B cell (primary cell): ENCODE data around the gene DOCK7. TPM values are rescaled to one million over a fixed set of nuclear protein-coding genes. Genes with fewer than 3 reads are reported as not detected.
A peak's percentile ranks its signal among the peaks of the same experiment; 100 is the strongest.

ENCODE experiments used
- ATAC-seq: fragments of 200-7000 bp; cut with Tn5 transposase; one replicate; pipeline ENCODE4 v1.10.0; 2021; ENCODE audit warnings: low read depth, mild to moderate bottlenecking, moderate number of reproducible peaks, moderate library complexity
- CTCF ChIA-PET: fragments of 350-600 bp; sonication (Branson Sonifier 250); formaldehyde crosslinking; loops from one replicate; lab custom pipeline; 2021; ENCODE audit warnings: antibody characterized with exemption, inconsistent platforms; lab: Charles Lee
- POLR2A ChIA-PET: fragments of 350-600 bp; sonication (Branson Sonifier 250); formaldehyde crosslinking; loops from one replicate; lab custom pipeline; 2021; ENCODE audit warnings: antibody characterized with exemption; lab: Charles Lee
- DNase-seq: peaks from one replicate; pipeline ENCODE4 v3.0.0; 2013
- H2AFZ ChIP-seq: 2 replicates; pipeline ENCODE4 v1.6.1; 2012; ENCODE audit warnings: mild to moderate bottlenecking, low read depth, low read length; ENCODE audit not compliant: insufficient read depth, poor library complexity, severe bottlenecking
- H3K27ac ChIP-seq, 2 donors: 1 replicate in 1 of 2; 2 replicates in 1 of 2; pipeline ENCODE4 v1.5.1; 2012 to 2013; ENCODE audit warnings: low read length in 2 of 2, mild to moderate bottlenecking in 2 of 2, moderate library complexity in 1 of 2
- H3K27me3 ChIP-seq, 4 experiments: fragments of 200-600 bp in 1 of 4; sonication (generic) in 1 of 4; replicated peaks in 1 of 4; 1 replicate in 2 of 4; 2 replicates in 2 of 4; pipeline versions ENCODE4 v1.6.1 to v1.7.0; 2013 to 2016; ENCODE audit warnings: low read length in 3 of 4, mild to moderate bottlenecking in 2 of 4, mixed read lengths in 1 of 4, moderate library complexity in 1 of 4; ENCODE audit not compliant: insufficient read depth in 4 of 4, control insufficient read depth in 3 of 4; ENCODE audit errors: control extremely low read depth in 1 of 4
- H3K36me3 ChIP-seq, 2 experiments: replicated peaks in 1 of 2; 1 replicate in 1 of 2; 2 replicates in 1 of 2; pipeline versions ENCODE4 v1.6.1 to v1.7.1; 2013; ENCODE audit warnings: low read length in 1 of 2; ENCODE audit not compliant: insufficient read depth in 2 of 2, control insufficient read depth in 1 of 2; ENCODE audit errors: control extremely low read depth in 1 of 2, extremely low read depth in 1 of 2
- H3K4me1 ChIP-seq, 2 donors: fragments of 200-600 bp in 1 of 2; sonication (generic) in 1 of 2; 1 replicate in 1 of 2; 2 replicates in 1 of 2; pipeline versions ENCODE4 v1.5.1 to v1.6.1; 2013 to 2017; ENCODE audit warnings: low read length in 2 of 2; ENCODE audit not compliant: control insufficient read depth in 2 of 2, insufficient read depth in 2 of 2
- H3K4me2 ChIP-seq: replicated peaks from 2 replicates; pipeline ENCODE3; 2012; ENCODE audit warnings: mild to moderate bottlenecking, low read depth, low read length; ENCODE audit not compliant: poor library complexity, severe bottlenecking
- H3K4me3 ChIP-seq, 5 experiments: fragments of 200-600 bp in 1 of 5; sonication (generic) in 1 of 5; 1 replicate in 3 of 5; 2 replicates in 2 of 5; pipeline versions ENCODE4 v1.5.1 to v1.7.0; 2011 to 2016; ENCODE audit warnings: low read length in 4 of 5, mild to moderate bottlenecking in 4 of 5, low read depth in 2 of 5, control low read depth in 1 of 5, moderate library complexity in 1 of 5; ENCODE audit not compliant: insufficient read depth in 1 of 5; ENCODE audit errors: control extremely low read depth in 1 of 5, extremely low read depth in 1 of 5
- H3K79me2 ChIP-seq: fragments of 200-600 bp; sonication (generic); one replicate; pipeline ENCODE4 v1.6.0; 2016; ENCODE audit warnings: low read length; ENCODE audit not compliant: control insufficient read depth, insufficient read depth
- H3K9ac ChIP-seq: fragments of 200-600 bp; sonication (generic); 2 replicates; pipeline ENCODE4 v1.6.1; 2017; ENCODE audit warnings: mild to moderate bottlenecking, low read length, moderate library complexity
- H3K9me3 ChIP-seq, 3 donors: one replicate each; pipeline versions ENCODE4 v1.6.1 to v1.7.1; 2013; ENCODE audit warnings: low read length in 2 of 3; ENCODE audit not compliant: control insufficient read depth in 2 of 3, insufficient read depth in 1 of 3; ENCODE audit errors: control extremely low read depth in 1 of 3
- H4K20me1 ChIP-seq: 2 replicates; pipeline ENCODE4 v1.6.0; 2012; ENCODE audit warnings: mild to moderate bottlenecking, low read length; ENCODE audit not compliant: insufficient read depth, control insufficient read depth, poor library complexity, severe bottlenecking
- H3K27ac Mint-ChIP-seq: one replicate; pipeline ENCODE4 v1.8.0; 2021; ENCODE audit warnings: mixed read lengths
- H3K27me3 Mint-ChIP-seq: one replicate; pipeline ENCODE4 v1.8.0; 2021; ENCODE audit warnings: mixed read lengths
- H3K4me1 Mint-ChIP-seq: one replicate; pipeline ENCODE4 v1.8.0; 2021; ENCODE audit warnings: mixed read lengths
- H3K4me3 Mint-ChIP-seq: one replicate; pipeline ENCODE4 v1.8.0; 2021; ENCODE audit warnings: mixed read lengths
- H3K9me3 Mint-ChIP-seq: one replicate; pipeline ENCODE4 v1.8.0; 2022; ENCODE audit warnings: mixed read lengths; ENCODE audit not compliant: insufficient read depth
- CTCF ChIP-seq: fragments of 200-600 bp; IDR thresholded peaks from one replicate; pipeline ENCODE4 v1.8.0; 2022; ENCODE audit warnings: antibody characterized with exemption, mild to moderate bottlenecking
- EZH2 ChIP-seq: IDR thresholded peaks from 2 replicates; pipeline ENCODE4 v1.6.1; 2012; ENCODE audit warnings: borderline replicate concordance, low read depth, mild to moderate bottlenecking, moderate library complexity, low read length; ENCODE audit not compliant: insufficient read depth, poor library complexity, severe bottlenecking
- WGBS: methylation state at CpG from one replicate; pipeline ENCODE4 v1.1.5; 2013; ENCODE audit warnings: missing lambda C conversion rate; ENCODE audit not compliant: insufficient coverage; 5-methylcytosine and 5-hydroxymethylcytosine counted together
- intact Hi-C: fragments of 100-400 bp; cut with micrococcal nuclease; formaldehyde crosslinking; loops from one replicate; pipeline ENCODE4 v1.10.0; 2022
- polyA plus RNA-seq: library from polyadenylated mRNA; depleted of rRNA; stranded (reverse); fragments of >200 nt; gene quantifications from 2 replicates; pipeline ENCODE4 v1.2.3, GENCODE V29; 2012
- total RNA-seq, 2 donors: library from RNA; stranded (reverse); fragments of 120-200 nt in 1 of 2; gene quantifications; 1 replicate in 1 of 2; 2 replicates in 1 of 2; pipeline versions ENCODE4 v1.2.3 to v1.2.4, GENCODE V29; 2013 to 2022

The DOCK7 gene
- total and polyA plus RNA-seq, 2 donors (not counting 1 experiment from before 2014, with no cell fraction given) = 3.6 to 20.5 TPM

GRCh38 chr1:62438163-62438562 lies 250.0 kb downstream of the DOCK7 start:
- ChIA-PET POLR2A (interaction anchor here (0.5 kb wide), 1 partner anchor 1361 kb away, joined by 6 read pairs; no protein-coding TSS in a partner anchor), CTCF (no interaction called here)
- Histone ChIP-seq H3K9me3 (no peaks in the 10 kb centered on the region), H3K4me2 (peak overlapping the region; percentile 89), H3K27ac (peak overlapping the region in 1 of 2 donors; percentile 97), H3K79me2 (peaks cover 50% of the 10 kb centered on the region), H3K4me1 (peaks cover 20 to 28% of the 10 kb centered on the region in 2 donors), H3K27me3 (no peaks in the 10 kb centered on the region), H3K9ac (peak overlapping the region; percentile 93), H3K36me3 (peaks cover 2 to 11% of the 10 kb centered on the region in 2 experiments), H3K4me3 (peak overlapping the region; percentile 87 to 98 (median 97)), H2AFZ (peak overlapping the region; percentile 96), H4K20me1 (peaks cover 7% of the 10 kb centered on the region)
- peaks cover 49% of the 10 kb centered on the region for H3K4me1 Mint-ChIP-seq
- H3K4me3 Mint-ChIP-seq = peak overlapping the region; percentile 98
- no peaks in the 10 kb centered on the region for H3K27me3 Mint-ChIP-seq
- WGBS = 0% methylated on average over 3 of the region's 7 CpGs
- TF ChIP-seq CTCF (no peak), EZH2 (no peak)
- no peaks in the 10 kb centered on the region for H3K9me3 Mint-ChIP-seq
- ATAC-seq (no peak), DNase-seq (peak; percentile 34)
- H3K27ac Mint-ChIP-seq = peak overlapping the region; percentile 78
- intact Hi-C loops = loop anchor here (5.0 kb wide), 3 partner anchors 249 to 1361 kb away; partner anchors contain the start of genes DOCK7 and PATJ

- Histone ChIP-seq H3K27ac (peak overlapping the region; percentile 97), H3K9ac (peak overlapping the region; percentile 93), H3K4me1 (peaks cover 20 to 28% of the 10 kb centered on the region in 2 donors), H3K9me3 (no peaks in the 10 kb centered on the region), H4K20me1 (peaks cover 7% of the 10 kb centered on the region), H3K79me2 (peaks cover 46% of the 10 kb centered on the region), H2AFZ (peak overlapping the region; percentile 96), H3K36me3 (peaks cover 0 to 9% of the 10 kb centered on the region in 2 experiments), H3K27me3 (no peaks in the 10 kb centered on the region), H3K4me3 (peak overlapping the region; percentile 87 to 98 (median 97)), H3K4me2 (peak overlapping the region; percentile 89)
- ATAC-seq (no peak), DNase-seq (no peak)
- ChIA-PET POLR2A (no interaction called here), CTCF (no interaction called here)
- TF ChIP-seq EZH2 = no peak
- TF ChIP-seq CTCF = no peak
- WGBS = under 1% methylated on average over 54 of the region's 68 CpGs
- peak overlapping the region; percentile 98 for H3K4me3 Mint-ChIP-seq
- H3K9me3 Mint-ChIP-seq = no peaks in the 10 kb centered on the region
- peaks cover 49% of the 10 kb centered on the region for H3K4me1 Mint-ChIP-seq
- intact Hi-C loops = loop anchor here (1.0 to 5.0 kb wide), 6 partner anchors 30 to 1360 kb away; partner anchors contain the start of genes DOCK7, PATJ and PGM1
- peak overlapping the region; percentile 100 for H3K27ac Mint-ChIP-seq
- H3K27me3 Mint-ChIP-seq = no peaks in the 10 kb centered on the region
These were observed 250.8 kb downstream of the DOCK7 start for GRCh38 chr1:62437273-62437940.
